SK-N-SH treated with all-trans-retinoic acid at 6 μM for 48 hours (cell line): ENCODE results near the gene HTR7.

Source experiments
- ATAC-seq: fragments of 200-7000 bp; cut with Tn5 transposase; 3 replicates; pipeline ENCODE4 v1.9.1; 2020; ENCODE audit warnings: mild to moderate bottlenecking, moderate library complexity
- ARNTL ChIP-seq: fragments of 450-650 bp; formaldehyde crosslinking; IDR thresholded peaks from 2 replicates; pipeline ENCODE4 v1.5.0; 2020; ENCODE audit warnings: low read depth, mild to moderate bottlenecking, moderate library complexity, borderline replicate concordance
- BACH2 ChIP-seq: fragments of 250-450 bp; sonication (Bioruptor Pico); IDR thresholded peaks from 2 replicates; pipeline ENCODE4 v1.9.0; 2021; ENCODE audit warnings: mild to moderate bottlenecking, borderline replicate concordance
- CREB5 ChIP-seq: fragments of 250-450 bp; sonication (Bioruptor Pico); IDR thresholded peaks from 2 replicates; pipeline ENCODE4 v1.5.1; 2020; ENCODE audit warnings: low read depth, mild to moderate bottlenecking, moderate library complexity
- CSDC2 ChIP-seq: fragments of 250-450 bp; sonication (Bioruptor Pico); IDR thresholded peaks from 2 replicates; pipeline ENCODE4 v1.5.0; 2020; ENCODE audit warnings: mild to moderate bottlenecking, moderate library complexity
- CSRNP3 ChIP-seq: fragments of 250-450 bp; sonication (Bioruptor Pico); IDR thresholded peaks from 2 replicates; pipeline ENCODE4 v1.5.1; 2021; ENCODE audit warnings: mild to moderate bottlenecking, moderate library complexity
- ESRRG ChIP-seq: fragments of 250-450 bp; sonication (Bioruptor Pico); IDR thresholded peaks from 2 replicates; pipeline ENCODE4 v1.6.1; 2021; ENCODE audit warnings: mild to moderate bottlenecking
- GLIS3 ChIP-seq: fragments of 250-450 bp; sonication (Bioruptor Pico); IDR thresholded peaks from 2 replicates; pipeline ENCODE4 v1.5.0; 2020; ENCODE audit warnings: mild to moderate bottlenecking, moderate library complexity
- ISL1 ChIP-seq: fragments of 250-450 bp; sonication (Bioruptor Pico); IDR thresholded peaks from 2 replicates; pipeline ENCODE4 v2.1.2; 2022; ENCODE audit warnings: mild to moderate bottlenecking, moderate library complexity
- OSR1 ChIP-seq: fragments of 250-450 bp; sonication (Bioruptor Pico); IDR thresholded peaks from 2 replicates; pipeline ENCODE4 v1.8.0; 2022; ENCODE audit warnings: moderate library complexity, mild to moderate bottlenecking, inconsistent platforms
- PATZ1 ChIP-seq: fragments of 250-450 bp; sonication (Bioruptor Pico); IDR thresholded peaks from 2 replicates; pipeline ENCODE4 v1.8.0; 2020; ENCODE audit warnings: mild to moderate bottlenecking, moderate library complexity, borderline replicate concordance
- PPARA ChIP-seq: fragments of 250-450 bp; sonication (Bioruptor Pico); IDR thresholded peaks from 2 replicates; pipeline ENCODE4 v1.5.0; 2020; ENCODE audit warnings: mild to moderate bottlenecking, borderline replicate concordance
- RARB ChIP-seq: fragments of 250-450 bp; sonication (Bioruptor Pico); IDR thresholded peaks from 2 replicates; pipeline ENCODE4 v1.8.0; 2021; ENCODE audit warnings: mild to moderate bottlenecking, moderate library complexity
- SNAI2 ChIP-seq: fragments of 250-450 bp; sonication (Bioruptor Pico); IDR thresholded peaks from 2 replicates; pipeline ENCODE4 v1.5.0; 2020; ENCODE audit warnings: mild to moderate bottlenecking, moderate library complexity
- TCF4 ChIP-seq: fragments of 250-450 bp; sonication (Bioruptor Pico); IDR thresholded peaks from 2 replicates; pipeline ENCODE4 v1.8.0; 2021; ENCODE audit warnings: mild to moderate bottlenecking, moderate library complexity, borderline replicate concordance
- TOX ChIP-seq: fragments of 250-450 bp; sonication (Bioruptor Pico); IDR thresholded peaks from 2 replicates; pipeline ENCODE4 v1.8.0; 2021; ENCODE audit warnings: mild to moderate bottlenecking, moderate library complexity, borderline replicate concordance
- TSHZ2 ChIP-seq: fragments of 250-450 bp; sonication (Bioruptor Pico); IDR thresholded peaks from 2 replicates; pipeline ENCODE4 v1.5.0; 2020; ENCODE audit warnings: mild to moderate bottlenecking, moderate library complexity
- ZC3H10 ChIP-seq: fragments of 250-450 bp; sonication (Bioruptor Pico); IDR thresholded peaks from 2 replicates; pipeline ENCODE4 v1.5.1; 2021; ENCODE audit warnings: mild to moderate bottlenecking, moderate library complexity
- ZFP3 ChIP-seq: fragments of 250-450 bp; sonication (Bioruptor Pico); IDR thresholded peaks from 2 replicates; pipeline ENCODE4 v1.5.0; 2020; ENCODE audit warnings: mild to moderate bottlenecking, moderate library complexity
- ZNF565 ChIP-seq: fragments of 450-650 bp; formaldehyde crosslinking; conservative IDR thresholded peaks from 2 replicates; pipeline ENCODE4 v1.5.0; 2020; ENCODE audit warnings: low read depth, mild to moderate bottlenecking, moderate library complexity
- ZNF70 ChIP-seq: fragments of 450-650 bp; formaldehyde crosslinking; IDR thresholded peaks from 2 replicates; pipeline ENCODE4 v1.5.0; 2020; ENCODE audit warnings: mild to moderate bottlenecking, moderate library complexity

The HTR7 gene

GRCh38 chr10:90788968-90789367 lies 68.9 kb downstream of the HTR7 start:
- TF ChIP-seq CSDC2 (no peak), TOX (no peak), GLIS3 (CRISPR knock-in tag) (no peak), CSRNP3 (CRISPR knock-in tag) (no peak), TSHZ2 (CRISPR knock-in tag) (no peak), BACH2 (CRISPR knock-in tag) (no peak), PPARA (CRISPR knock-in tag) (no peak), ARNTL (CRISPR knock-in tag) (no peak), CREB5 (CRISPR knock-in tag) (no peak), PATZ1 (CRISPR knock-in tag) (no peak), ZC3H10 (CRISPR knock-in tag) (no peak), ESRRG (no peak), OSR1 (CRISPR knock-in tag) (no peak), SNAI2 (CRISPR knock-in tag) (no peak), ZNF70 (no peak)
- ATAC-seq, result no peak

GRCh38 chr10:90788199-90788491 lies 69.7 kb downstream of the HTR7 start:
- TF ChIP-seq ZNF565 (CRISPR knock-in tag), result no peak
- TF ChIP-seq TOX, result no peak
- no peak for TF ChIP-seq TCF4
- no peak for TF ChIP-seq CSRNP3 (CRISPR knock-in tag)
- no peak for TF ChIP-seq CSDC2
- TF ChIP-seq ISL1 (CRISPR knock-in tag), result no peak
- no peak for TF ChIP-seq ARNTL (CRISPR knock-in tag)
- no peak for TF ChIP-seq BACH2 (CRISPR knock-in tag)
- no peak for TF ChIP-seq OSR1 (CRISPR knock-in tag)
- TF ChIP-seq ZNF70, result no peak
- TF ChIP-seq PATZ1 (CRISPR knock-in tag), result no peak
- no peak for TF ChIP-seq SNAI2 (CRISPR knock-in tag)
- no peak for TF ChIP-seq ZC3H10 (CRISPR knock-in tag)
- no peak for TF ChIP-seq ZFP3 (CRISPR knock-in tag)
- no peak for TF ChIP-seq RARB (CRISPR knock-in tag)
- no peak for TF ChIP-seq CREB5 (CRISPR knock-in tag)
- no peak for TF ChIP-seq TSHZ2 (CRISPR knock-in tag)
- TF ChIP-seq, all 23 proteins: peak for 0
- ATAC-seq, result no peak
